Lower lobe of right lung (tissue), 2 donors: ENCODE data around the gene ACE. TPM values are rescaled to one million over a fixed set of nuclear protein-coding genes. Genes with fewer than 3 reads are reported as not detected.

Experiments
- ATAC-seq, 2 donors: fragments of 200-7000 bp; cut with Tn5 transposase; one replicate each; pipeline ENCODE4 v1.9.1; 2020 to 2022; ENCODE audit warnings: mild to moderate bottlenecking in 2 of 2, moderate library complexity in 2 of 2
- DNase-seq: peaks from one replicate; pipeline ENCODE4 v3.0.0-alpha.2; 2020
- H3K27ac ChIP-seq: fragments of 200-600 bp; one replicate; pipeline ENCODE4 v1.8.0; 2022
- H3K27me3 ChIP-seq: fragments of 200-600 bp; one replicate; pipeline ENCODE4 v1.8.0; 2022; ENCODE audit warnings: low read depth
- H3K36me3 ChIP-seq: fragments of 200-600 bp; one replicate; pipeline ENCODE4 v1.8.0; 2022; ENCODE audit warnings: mild to moderate bottlenecking
- H3K4me1 ChIP-seq: fragments of 200-600 bp; one replicate; pipeline ENCODE4 v1.8.0; 2022
- H3K4me3 ChIP-seq: fragments of 200-600 bp; one replicate; pipeline ENCODE4 v1.8.0; 2022; ENCODE audit warnings: mild to moderate bottlenecking
- H3K9me3 ChIP-seq: fragments of 200-600 bp; one replicate; pipeline ENCODE4 v1.8.0; 2022
- CTCF ChIP-seq: fragments of 200-600 bp; IDR thresholded peaks from one replicate; pipeline ENCODE4 v1.8.0; 2022; ENCODE audit warnings: antibody characterized with exemption, mild to moderate bottlenecking
- intact Hi-C: fragments of 100-400 bp; cut with DNase I; formaldehyde crosslinking; loops from one replicate; pipeline ENCODE4 v1.11.0; 2022
- total RNA-seq: library from RNA; stranded (reverse); fragmentation: NEBNext Ultra II Directional; extraction: Animal tissue kit (Norgen Biotek cat#: 25700); gene quantifications from one replicate; pipeline ENCODE4 v1.2.1, GENCODE V29; 2021
- donor health status: DM: no; HTN: yes; CAD: no; lungs with severe emphysema.

The ACE gene
- total RNA-seq, 1 donor from 2014 or later: 90.7 TPM

- Histone ChIP-seq H3K9me3 (no peaks in the 10 kb centered on the region), H3K36me3 (peaks cover 10% of the 10 kb centered on the region), H3K27me3 (peaks cover 25% of the 10 kb centered on the region), H3K27ac (peak overlapping the region; percentile 41), H3K4me1 (peaks cover 44% of the 10 kb centered on the region), H3K4me3 (no peak overlapping the region)
- intact Hi-C loops: no loop called here
- TF ChIP-seq CTCF: no peak
- ATAC-seq: no peak
- no peak for DNase-seq
Measured at GRCh38 chr17:63480826-63481487, 4.1 kb downstream of the ACE start.

GRCh38 chr17:63481488-63481870, 4.6 kb downstream of the ACE start:
- peaks cover 25% of the 10 kb centered on the region for H3K27me3 ChIP-seq
- DNase-seq (no peak), ATAC-seq (no peak)
- intact Hi-C loops: no loop called here
- H3K9me3 ChIP-seq: no peaks in the 10 kb centered on the region
- H3K4me3 ChIP-seq: no peak overlapping the region
- H3K27ac ChIP-seq: peak overlapping the region; percentile 41
- H3K4me1 ChIP-seq: peaks cover 39% of the 10 kb centered on the region
- TF ChIP-seq CTCF: no peak
- H3K36me3 ChIP-seq: peaks cover 10% of the 10 kb centered on the region

GRCh38 chr17:63482509-63482908, 5.6 kb downstream of the ACE start:
- no peak for ATAC-seq
- Histone ChIP-seq H3K4me1 (peaks cover 34% of the 10 kb centered on the region), H3K36me3 (peaks cover 10% of the 10 kb centered on the region), H3K27ac (no peak overlapping the region), H3K9me3 (no peaks in the 10 kb centered on the region), H3K27me3 (peaks cover 20% of the 10 kb centered on the region), H3K4me3 (no peak overlapping the region)
- no peak for TF ChIP-seq CTCF
- intact Hi-C loops: no loop called here
- no peak for DNase-seq

- H3K27me3 ChIP-seq: peaks cover 15% of the 10 kb centered on the region
- no peak overlapping the region for H3K4me3 ChIP-seq
- H3K27ac ChIP-seq: no peak overlapping the region
- DNase-seq: no peak
- intact Hi-C loops: no loop called here
- peaks cover 10% of the 10 kb centered on the region for H3K36me3 ChIP-seq
- no peak for TF ChIP-seq CTCF
- H3K4me1 ChIP-seq: peaks cover 28% of the 10 kb centered on the region
- H3K9me3 ChIP-seq: no peaks in the 10 kb centered on the region
- ATAC-seq: no peak
Measured at GRCh38 chr17:63483038-63483437, 6.2 kb downstream of the ACE start.

GRCh38 chr17:63483655-63484575, 7.1 kb downstream of the ACE start:
- no peak for DNase-seq
- Histone ChIP-seq H3K36me3 (peaks cover 13% of the 10 kb centered on the region), H3K4me1 (peaks cover 20% of the 10 kb centered on the region), H3K4me3 (no peak overlapping the region), H3K27ac (no peak overlapping the region), H3K9me3 (no peaks in the 10 kb centered on the region), H3K27me3 (peaks cover 6% of the 10 kb centered on the region)
- no peak for TF ChIP-seq CTCF
- intact Hi-C loops: no loop called here
- ATAC-seq: no peak
